HL-60 (cell line): ENCODE results near the gene CNTNAP5.

Experiments used
- CTCF ChIP-seq: IDR thresholded peaks from one replicate; pipeline ENCODE4 v1.5.1; 2011; ENCODE audit warnings: low read length, control low read depth, inconsistent platforms; ENCODE audit not compliant: insufficient read depth
- POLR2AphosphoS5 ChIP-seq: IDR thresholded peaks from 2 replicates; pipeline ENCODE4 v1.6.1; 2012; ENCODE audit warnings: low read depth
- SPI1 ChIP-seq: IDR thresholded peaks from 2 replicates; pipeline ENCODE4 v1.6.1; 2012; ENCODE audit warnings: low read depth, mild to moderate bottlenecking, borderline replicate concordance

- no peak for TF ChIP-seq CTCF
- TF ChIP-seq SPI1, result no peak
- TF ChIP-seq POLR2AphosphoS5, result no peak
Observed at GRCh38 chr2:124886216-124886615, 861.1 kb downstream of the CNTNAP5 start.
